Renal cortical epithelial cell (primary cell): ENCODE data around the gene NRXN3. TPM values are rescaled to one million over a fixed set of nuclear protein-coding genes. Genes with fewer than 3 reads are reported as not detected.
A peak's percentile ranks its signal among the peaks of the same experiment; 100 is the strongest.
"Not testable (repeated sequence)": the region's sequence is repeated elsewhere in the genome, so short reads cannot be mapped to it uniquely, and the experiment has no call there.

Source experiments
- DNase-seq: peaks from one replicate; pipeline ENCODE4 v3.0.0-alpha.2; 2011; ENCODE audit warnings: low read depth
- total RNA-seq: library from RNA; depleted of rRNA; stranded (reverse); fragments of >200 nt; gene quantifications from 2 replicates; pipeline ENCODE4 v1.2.3, GENCODE V29; 2014

NRXN3 gene
- total RNA-seq, 1 donor from 2014 or later: 2.9 TPM

GRCh38 chr14:79729731-79730130 lies 1559.6 kb downstream of the NRXN3 start:
- DNase-seq: no peak

GRCh38 chr14:79730196-79730595 lies 1560.0 kb downstream of the NRXN3 start:
- no peak for DNase-seq

GRCh38 chr14:79730953-79731352 lies 1560.8 kb downstream of the NRXN3 start:
- DNase-seq: peak; percentile 6

- DNase-seq: no peak
These were observed 1562.9 kb downstream of the NRXN3 start for GRCh38 chr14:79732911-79733655.

- no peak for DNase-seq
These were observed 1564.0 kb downstream of the NRXN3 start for GRCh38 chr14:79734151-79734550.

- DNase-seq: no peak
These were observed 1564.5 kb downstream of the NRXN3 start for GRCh38 chr14:79734656-79735055.

- no peak for DNase-seq
These were observed 1564.9 kb downstream of the NRXN3 start for GRCh38 chr14:79735121-79735520.

- DNase-seq: no peak
These were observed 1570.0 kb downstream of the NRXN3 start for GRCh38 chr14:79740066-79740601.

- DNase-seq: no peak
These were observed 1572.0 kb downstream of the NRXN3 start for GRCh38 chr14:79742142-79742541.

GRCh38 chr14:79745046-79745445 lies 1574.9 kb downstream of the NRXN3 start:
- DNase-seq: no peak

GRCh38 chr14:79749065-79749464 lies 1578.9 kb downstream of the NRXN3 start:
- DNase-seq: no peak

GRCh38 chr14:79758985-79759384 lies 1588.8 kb downstream of the NRXN3 start:
- DNase-seq: no peak

GRCh38 chr14:79764323-79764722 lies 1594.2 kb downstream of the NRXN3 start:
- DNase-seq: no peak

- no peak for DNase-seq
These were observed 1596.3 kb downstream of the NRXN3 start for GRCh38 chr14:79766511-79766910.

- DNase-seq: no peak
These were observed 1597.1 kb downstream of the NRXN3 start for GRCh38 chr14:79767251-79767650.

GRCh38 chr14:79767721-79768120 lies 1597.5 kb downstream of the NRXN3 start:
- DNase-seq: not testable (repeated sequence)

GRCh38 chr14:79781882-79782281 lies 1611.7 kb downstream of the NRXN3 start:
- DNase-seq: peak; percentile 90

- peak; percentile 17 for DNase-seq
These were observed 1612.9 kb downstream of the NRXN3 start for GRCh38 chr14:79783041-79783440.

- DNase-seq: no peak
These were observed 1616.3 kb downstream of the NRXN3 start for GRCh38 chr14:79786522-79786921.

GRCh38 chr14:79788346-79788745 lies 1618.2 kb downstream of the NRXN3 start:
- DNase-seq: no peak

GRCh38 chr14:79791055-79791732 lies 1621.0 kb downstream of the NRXN3 start:
- DNase-seq: no peak

- DNase-seq: peak; percentile 27
These were observed 1631.9 kb downstream of the NRXN3 start for GRCh38 chr14:79802093-79802492.

- DNase-seq: no peak
These were observed 1635.5 kb downstream of the NRXN3 start for GRCh38 chr14:79805636-79806035.
